CD14-positive monocyte (primary cell): ENCODE data around the gene TDRD1. TPM values are rescaled to one million over a fixed set of nuclear protein-coding genes. Genes with fewer than 3 reads are reported as not detected.

ENCODE experiments used
- DNase-seq, 3 donors: peaks; one replicate each; pipeline ENCODE4 v3.0.0-alpha.2; 2011 to 2022
- H2AFZ ChIP-seq: 2 replicates; pipeline ENCODE4 v1.6.0; 2012; ENCODE audit warnings: mild to moderate bottlenecking, low read depth, low read length, inconsistent platforms; ENCODE audit not compliant: insufficient read depth, poor library complexity, severe bottlenecking
- H3K27ac ChIP-seq, 2 donors: 1 replicate in 1 of 2; 2 replicates in 1 of 2; pipeline ENCODE4 v1.5.1; 2012 to 2013; ENCODE audit warnings: low read length in 2 of 2, control low read depth in 1 of 2, inconsistent platforms in 1 of 2, low read depth in 1 of 2, mild to moderate bottlenecking in 1 of 2
- H3K27me3 ChIP-seq, 2 donors: one replicate each; pipeline versions ENCODE4 v1.6.0 to v1.6.1; 2011 to 2013; ENCODE audit warnings: low read length in 2 of 2; ENCODE audit not compliant: control insufficient read depth in 2 of 2, insufficient read depth in 2 of 2
- H3K36me3 ChIP-seq, 2 donors: replicated peaks in 1 of 2; 1 replicate in 1 of 2; 2 replicates in 1 of 2; pipeline versions ENCODE4 v1.5.1 to v1.6.1; 2012 to 2013; ENCODE audit warnings: low read length in 2 of 2, control low read depth in 1 of 2, inconsistent platforms in 1 of 2, mild to moderate bottlenecking in 1 of 2; ENCODE audit not compliant: insufficient read depth in 2 of 2, control insufficient read depth in 1 of 2
- H3K4me1 ChIP-seq, 2 donors: 1 replicate in 1 of 2; 2 replicates in 1 of 2; pipeline versions ENCODE4 v1.5.1 to v1.6.1; 2012 to 2013; ENCODE audit warnings: low read length in 2 of 2, control low read depth in 1 of 2, inconsistent platforms in 1 of 2, mild to moderate bottlenecking in 1 of 2, moderate library complexity in 1 of 2; ENCODE audit not compliant: insufficient read depth in 2 of 2, control insufficient read depth in 1 of 2
- H3K4me2 ChIP-seq: replicated peaks from 2 replicates; pipeline ENCODE3; 2012; ENCODE audit warnings: low read length, moderate library complexity, mild to moderate bottlenecking; ENCODE audit not compliant: poor library complexity, severe bottlenecking; ENCODE audit errors: extremely low read depth
- H3K4me3 ChIP-seq, 3 experiments: fragments of 200-600 bp in 1 of 3; sonication (generic) in 1 of 3; replicated peaks in 1 of 3; 1 replicate in 2 of 3; 2 replicates in 1 of 3; pipeline ENCODE4 v1.5.1; 2011 to 2013; ENCODE audit warnings: low read length in 3 of 3, mild to moderate bottlenecking in 3 of 3, control low read depth in 2 of 3, low read depth in 2 of 3, inconsistent platforms in 1 of 3, moderate library complexity in 1 of 3
- H3K79me2 ChIP-seq: 2 replicates; pipeline ENCODE4 v1.6.0; 2012; ENCODE audit warnings: mild to moderate bottlenecking, control low read depth, inconsistent platforms, low read length, moderate library complexity; ENCODE audit not compliant: insufficient read depth
- H3K9ac ChIP-seq: 2 replicates; pipeline ENCODE4 v1.6.0; 2017; ENCODE audit warnings: low read length, mild to moderate bottlenecking; ENCODE audit not compliant: insufficient read depth, poor library complexity, severe bottlenecking
- H3K9me3 ChIP-seq, 2 donors: replicated peaks in 1 of 2; 1 replicate in 1 of 2; 2 replicates in 1 of 2; pipeline versions ENCODE4 v1.5.1 to v1.6.1; 2012 to 2013; ENCODE audit warnings: low read length in 2 of 2, control low read depth in 1 of 2; ENCODE audit not compliant: control insufficient read depth in 1 of 2, insufficient read depth in 1 of 2
- H4K20me1 ChIP-seq: 2 replicates; pipeline ENCODE4 v1.6.0; 2012; ENCODE audit warnings: mild to moderate bottlenecking, low read length, control low read depth, moderate library complexity; ENCODE audit not compliant: insufficient read depth
- H3K27ac Mint-ChIP-seq, 7 donors: one replicate each; pipeline ENCODE4 v1.8.0; 2020; ENCODE audit warnings: mild to moderate bottlenecking in 7 of 7, mixed read lengths in 7 of 7, moderate library complexity in 6 of 7, inconsistent platforms in 2 of 7
- H3K27me3 Mint-ChIP-seq, 3 donors: one replicate each; pipeline ENCODE4 v1.8.0; 2021 to 2022; ENCODE audit warnings: low read depth in 3 of 3, mild to moderate bottlenecking in 3 of 3, mixed read lengths in 3 of 3, moderate library complexity in 3 of 3, inconsistent platforms in 1 of 3
- H3K36me3 Mint-ChIP-seq, 2 donors: one replicate each; pipeline ENCODE4 v1.8.0; 2020; ENCODE audit warnings: mixed read lengths in 2 of 2, inconsistent platforms in 1 of 2, mild to moderate bottlenecking in 1 of 2
- H3K4me1 Mint-ChIP-seq: one replicate; pipeline ENCODE4 v1.8.0; 2020; ENCODE audit warnings: mild to moderate bottlenecking, mixed read lengths
- H3K4me3 Mint-ChIP-seq, 2 donors: one replicate each; pipeline ENCODE4 v1.8.0; 2020; ENCODE audit warnings: mild to moderate bottlenecking in 2 of 2, mixed read lengths in 2 of 2, moderate library complexity in 1 of 2
- H3K9me3 Mint-ChIP-seq, 7 donors: one replicate each; pipeline ENCODE4 v1.8.0; 2020 to 2022; ENCODE audit warnings: mixed read lengths in 7 of 7, mild to moderate bottlenecking in 6 of 7, moderate library complexity in 6 of 7, inconsistent platforms in 2 of 7
- CTCF ChIP-seq: fragments of 200-600 bp; IDR thresholded peaks from one replicate; pipeline ENCODE4 v1.8.0; 2022; ENCODE audit warnings: antibody characterized with exemption, mild to moderate bottlenecking
- WGBS: methylation state at CpG from one replicate; pipeline ENCODE4 v1.1.5; 2013; ENCODE audit warnings: missing lambda C conversion rate; ENCODE audit not compliant: insufficient coverage; 5-methylcytosine and 5-hydroxymethylcytosine counted together
- intact Hi-C, 2 donors: fragments of 100-400 bp; cut with micrococcal nuclease; formaldehyde crosslinking; loops; one replicate each; pipeline versions ENCODE4 v1.15.0 to v1.15.1; 2023
- polyA plus RNA-seq, 3 donors: library from polyadenylated mRNA; depleted of rRNA in 1 of 3; unstranded in 2 of 3; stranded (reverse) in 1 of 3; fragments of 300-500 nt in 2 of 3; fragments of >200 nt in 1 of 3; fragmentation: Illumina TruSeq in 2 of 3; gene quantifications; 1 replicate in 2 of 3; 2 replicates in 1 of 3; pipeline ENCODE4 v1.2.3, GENCODE V29; 2012 to 2021

Gene TDRD1
- polyA plus RNA-seq, 3 donors: not detected

DNA sequence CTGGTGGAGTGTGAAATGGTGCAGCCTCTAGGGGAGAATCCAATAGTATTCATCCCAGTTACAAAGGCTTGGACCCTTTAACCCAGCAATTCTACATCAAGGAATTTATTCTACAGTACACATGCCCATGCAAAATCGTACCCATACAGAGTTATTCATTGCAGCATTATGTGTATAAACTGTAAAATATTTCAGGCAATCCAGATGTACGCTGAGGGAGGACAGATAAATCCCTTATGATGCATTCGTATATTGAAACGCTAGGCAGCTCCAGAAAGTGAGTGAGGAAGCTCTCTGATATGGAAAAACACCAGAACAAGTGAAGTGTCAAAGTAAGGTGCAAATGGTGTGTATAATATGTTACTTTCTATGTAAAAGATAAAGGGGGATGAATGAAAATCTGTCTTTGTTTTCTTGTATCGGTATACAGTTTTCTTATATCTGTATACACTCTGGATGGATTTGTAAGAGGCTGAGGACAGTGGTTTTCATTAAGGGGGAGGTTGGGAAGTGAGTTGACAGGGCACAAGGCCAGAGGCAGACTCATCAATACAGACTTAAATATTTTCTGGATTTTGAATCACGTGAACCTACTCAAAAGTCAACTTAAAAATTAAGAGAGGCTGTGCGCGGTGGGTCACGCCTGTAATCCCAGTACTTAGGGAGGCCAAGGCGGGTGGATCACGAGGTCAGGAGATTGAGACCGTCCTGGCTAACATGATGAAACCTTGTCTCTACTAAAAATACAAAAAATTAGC lies 77.0 kb downstream of the TDRD1 start:
- no peak for DNase-seq
- Histone ChIP-seq H3K4me3 (no peak overlapping the region), H3K27me3 (no peaks in the 10 kb centered on the region), H3K27ac (no peak overlapping the region), H3K4me1 (no peaks in the 10 kb centered on the region), H3K36me3 (no peaks in the 10 kb centered on the region), H3K9ac (no peak overlapping the region), H4K20me1 (no peaks in the 10 kb centered on the region), H3K4me2 (no peak overlapping the region), H3K9me3 (no peaks in the 10 kb centered on the region), H2AFZ (no peak overlapping the region), H3K79me2 (no peaks in the 10 kb centered on the region)
- Mint-ChIP-seq H3K27me3 (peaks cover under 1 to 8% (median 3%) of the 10 kb centered on the region in 3 donors), H3K27ac (no peak overlapping the region), H3K36me3 (no peaks in the 10 kb centered on the region), H3K4me3 (no peak overlapping the region), H3K4me1 (no peaks in the 10 kb centered on the region), H3K9me3 (no peaks in the 10 kb centered on the region)
- WGBS: 98% methylated on average over 8 of the region's 12 CpGs
- intact Hi-C loops: no loop called here
- TF ChIP-seq CTCF: no peak

DNA sequence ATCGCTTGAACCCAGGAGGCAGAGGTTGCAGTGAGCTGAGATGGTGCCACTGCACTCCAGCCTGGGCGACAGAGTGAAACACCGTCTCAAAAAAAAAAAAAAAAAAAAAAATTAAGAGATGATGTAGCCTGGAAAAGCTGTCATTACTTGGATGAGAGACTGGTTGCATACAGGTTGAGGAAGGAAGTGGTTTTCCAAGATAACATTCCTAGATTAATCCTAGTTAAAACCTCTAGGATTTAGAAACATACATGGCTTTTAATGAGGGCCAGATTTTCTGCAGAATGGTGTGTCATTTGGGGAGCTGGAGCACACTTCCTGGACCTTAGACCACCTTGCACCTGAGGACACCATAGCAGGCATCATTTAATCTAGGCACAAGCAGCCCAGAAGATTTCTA lies 77.7 kb downstream of the TDRD1 start:
- Mint-ChIP-seq H3K4me1 (no peaks in the 10 kb centered on the region), H3K4me3 (no peak overlapping the region), H3K36me3 (no peaks in the 10 kb centered on the region), H3K9me3 (peaks cover 0 to 2% (median 0%) of the 10 kb centered on the region in 7 donors), H3K27me3 (peaks cover 0 to 8% (median 2%) of the 10 kb centered on the region in 3 donors), H3K27ac (no peak overlapping the region)
- Histone ChIP-seq H2AFZ (no peak overlapping the region), H3K4me1 (no peaks in the 10 kb centered on the region), H3K79me2 (no peaks in the 10 kb centered on the region), H3K9ac (no peak overlapping the region), H3K4me3 (no peak overlapping the region), H4K20me1 (no peaks in the 10 kb centered on the region), H3K36me3 (no peaks in the 10 kb centered on the region), H3K4me2 (no peak overlapping the region), H3K27me3 (no peaks in the 10 kb centered on the region), H3K27ac (no peak overlapping the region), H3K9me3 (no peaks in the 10 kb centered on the region)
- WGBS: 90% methylated on average over 2 of the region's 3 CpGs
- no peak for DNase-seq
- no peak for TF ChIP-seq CTCF
- intact Hi-C loops: no loop called here
